Measurements from ENCODE around the gene TPRN.

TPRN gene

GRCh38 chr9:137157618-137158415 is 42.7 kb downstream of the TPRN start:
- no peak for DNase-seq

- no peak for DNase-seq
These were observed 43.8 kb downstream of the TPRN start for GRCh38 chr9:137156567-137157375.

- no peak for DNase-seq
These were observed 47.6 kb downstream of the TPRN start for GRCh38 chr9:137152844-137153405.

- DNase-seq: no peak
These were observed 49.7 kb downstream of the TPRN start for GRCh38 chr9:137150617-137151457.

- DNase-seq: no peak
These were observed 50.5 kb downstream of the TPRN start for GRCh38 chr9:137149942-137150616.

- DNase-seq: no peak
These were observed 51.2 kb downstream of the TPRN start for GRCh38 chr9:137149363-137149762.

- DNase-seq: no peak
These were observed 51.9 kb downstream of the TPRN start for GRCh38 chr9:137148661-137149060.

GRCh38 chr9:137148242-137148641 is 52.3 kb downstream of the TPRN start:
- DNase-seq: no peak

- DNase-seq: no peak
These were observed 52.8 kb downstream of the TPRN start for GRCh38 chr9:137147793-137148160.

- no peak for DNase-seq
These were observed 53.3 kb downstream of the TPRN start for GRCh38 chr9:137147091-137147792.

GRCh38 chr9:137146527-137146918 is 54.0 kb downstream of the TPRN start:
- DNase-seq: no peak

GRCh38 chr9:137145731-137146526 is 54.6 kb downstream of the TPRN start:
- DNase-seq: no peak

- no peak for DNase-seq
These were observed 57.1 kb downstream of the TPRN start for GRCh38 chr9:137143459-137143858.

GRCh38 chr9:137141976-137142936 is 58.3 kb downstream of the TPRN start:
- no peak for DNase-seq
